NCI-H1417 (cell line): ENCODE results near the gene OR4C16.

Experiments
- DNase-seq, 3 experiments: peaks; one replicate each; lab custom pipeline; 2025; lab: John Stamatoyannopoulos, UW

The OR4C16 gene, protein sequence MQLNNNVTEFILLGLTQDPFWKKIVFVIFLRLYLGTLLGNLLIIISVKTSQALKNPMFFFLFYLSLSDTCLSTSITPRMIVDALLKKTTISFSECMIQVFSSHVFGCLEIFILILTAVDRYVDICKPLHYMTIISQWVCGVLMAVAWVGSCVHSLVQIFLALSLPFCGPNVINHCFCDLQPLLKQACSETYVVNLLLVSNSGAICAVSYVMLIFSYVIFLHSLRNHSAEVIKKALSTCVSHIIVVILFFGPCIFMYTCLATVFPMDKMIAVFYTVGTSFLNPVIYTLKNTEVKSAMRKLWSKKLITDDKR

DNA sequence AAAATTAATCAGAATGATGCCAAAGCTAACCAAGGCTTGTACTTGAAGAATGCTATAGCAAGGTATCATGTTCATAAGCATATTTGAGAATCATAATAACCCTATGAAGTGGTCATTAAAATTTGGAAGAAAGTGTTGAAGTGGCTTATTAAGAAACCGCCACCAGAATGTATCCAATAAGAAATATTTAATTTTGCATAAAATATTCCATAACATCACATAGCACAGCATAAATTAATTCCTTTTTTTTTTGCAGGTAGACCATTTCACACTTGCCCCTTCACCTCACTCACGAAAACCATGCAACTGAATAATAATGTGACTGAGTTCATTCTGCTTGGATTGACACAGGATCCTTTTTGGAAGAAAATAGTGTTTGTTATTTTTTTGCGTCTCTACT is at the start of gene OR4C16:
TSS of gene OR4C16 (plus strand) at position 301 of the 400 bp plus-strand sequence. CDS start at position 301, 0 bp downstream.
- DNase-seq: no peak

DNA sequence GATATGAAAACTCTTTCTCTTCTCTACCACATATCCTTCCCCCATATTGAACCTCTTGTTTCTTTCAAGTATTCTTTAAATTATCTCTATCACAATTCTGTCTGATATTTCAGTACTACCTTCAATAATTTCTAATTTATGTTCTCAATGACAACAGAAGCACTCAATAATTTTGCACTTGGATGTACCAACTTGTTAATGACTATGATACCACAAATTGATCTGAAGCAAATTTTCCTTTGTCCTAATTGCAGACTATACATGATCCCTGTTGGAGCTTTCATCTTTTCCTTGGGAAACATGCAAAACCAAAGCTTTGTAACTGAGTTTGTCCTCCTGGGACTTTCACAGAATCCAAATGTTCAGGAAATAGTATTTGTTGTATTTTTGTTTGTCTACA is 17.8 kb upstream of the OR4C16 start, which contains the start of gene OR4C15:
TSS of gene OR4C15 (plus strand) at position 301 of the 400 bp plus-strand sequence. CDS start at position 301, 0 bp downstream.
- DNase-seq: no peak

DNA sequence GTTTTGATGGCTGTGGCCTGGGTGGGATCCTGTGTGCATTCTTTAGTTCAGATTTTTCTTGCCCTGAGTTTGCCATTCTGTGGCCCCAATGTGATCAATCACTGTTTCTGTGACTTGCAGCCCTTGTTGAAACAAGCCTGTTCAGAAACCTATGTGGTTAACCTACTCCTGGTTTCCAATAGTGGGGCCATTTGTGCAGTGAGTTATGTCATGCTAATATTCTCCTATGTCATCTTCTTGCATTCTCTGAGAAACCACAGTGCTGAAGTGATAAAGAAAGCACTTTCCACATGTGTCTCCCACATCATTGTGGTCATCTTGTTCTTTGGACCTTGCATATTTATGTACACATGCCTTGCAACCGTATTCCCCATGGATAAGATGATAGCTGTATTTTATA is 620 bp downstream of the OR4C16 start:
- DNase-seq: no peak

DNA sequence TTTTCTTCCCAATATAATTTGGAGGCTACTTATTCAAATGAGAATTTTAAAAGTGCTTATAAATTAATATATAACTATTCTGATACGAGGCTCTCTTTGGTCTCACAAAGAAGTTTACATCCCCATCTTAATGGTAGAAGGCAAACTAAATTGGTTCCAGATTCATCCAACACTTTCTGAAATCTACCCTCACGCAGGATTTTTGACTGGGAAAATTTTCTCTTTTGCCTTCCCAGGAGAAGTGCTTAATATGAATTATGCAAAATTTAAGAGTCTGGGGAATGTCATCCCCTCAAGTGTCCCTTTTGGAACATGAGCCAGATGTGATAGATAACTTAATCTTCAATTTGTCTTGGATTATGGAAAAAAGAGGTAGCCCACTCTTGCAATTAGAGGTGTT is 35.6 kb downstream of the OR4C16 start, which contains the start of gene OR4C11:
TSS of gene OR4C11 (minus strand) at position 101 of the 400 bp plus-strand sequence. CDS start 3,272 bp downstream, outside the sequence.
- no peak for DNase-seq
